HL-60 (cell line): ENCODE measurements around the gene CRTC3.

Source experiments
- CTCF ChIP-seq: IDR thresholded peaks from one replicate; pipeline ENCODE4 v1.5.1; 2011; ENCODE audit warnings: low read length, control low read depth, inconsistent platforms; ENCODE audit not compliant: insufficient read depth
- POLR2AphosphoS5 ChIP-seq: IDR thresholded peaks from 2 replicates; pipeline ENCODE4 v1.6.1; 2012; ENCODE audit warnings: low read depth
- SPI1 ChIP-seq: IDR thresholded peaks from 2 replicates; pipeline ENCODE4 v1.6.1; 2012; ENCODE audit warnings: low read depth, mild to moderate bottlenecking, borderline replicate concordance

- TF ChIP-seq CTCF (no peak), SPI1 (no peak), POLR2AphosphoS5 (no peak)
Measured at GRCh38 chr15:90580099-90580498, 50.4 kb downstream of the CRTC3 start.
